ENCODE data around the gene SLX4IP.
"Not testable (repeated sequence)": the region's sequence is repeated elsewhere in the genome, so short reads cannot be mapped to it uniquely, and the experiment has no call there.

SLX4IP gene

GRCh38 chr20:10613426-10613825, 178.3 kb downstream of the SLX4IP start:
- not testable (repeated sequence) for DNase-seq

- DNase-seq: no peak
These were observed 178.8 kb downstream of the SLX4IP start for GRCh38 chr20:10613911-10614310.

- DNase-seq: no peak
These were observed 181.1 kb downstream of the SLX4IP start for GRCh38 chr20:10616212-10616611.

GRCh38 chr20:10617549-10618133, 182.5 kb downstream of the SLX4IP start:
- DNase-seq: not testable (repeated sequence)

GRCh38 chr20:10618611-10619245, 183.6 kb downstream of the SLX4IP start:
- no peak for DNase-seq

GRCh38 chr20:10619427-10619826, 184.3 kb downstream of the SLX4IP start:
- no peak for DNase-seq

GRCh38 chr20:10621149-10621548, 186.0 kb downstream of the SLX4IP start:
- DNase-seq: no peak

GRCh38 chr20:10622657-10623418, 187.7 kb downstream of the SLX4IP start:
- peak; percentile 86 for DNase-seq

- no peak for DNase-seq
These were observed 190.5 kb downstream of the SLX4IP start for GRCh38 chr20:10625641-10626040.

GRCh38 chr20:10626896-10627295, 191.8 kb downstream of the SLX4IP start:
- no peak for DNase-seq

- no peak for DNase-seq
These were observed 195.0 kb downstream of the SLX4IP start for GRCh38 chr20:10629946-10630650.

- DNase-seq: no peak
These were observed 196.0 kb downstream of the SLX4IP start for GRCh38 chr20:10631126-10631525.

- DNase-seq: no peak
These were observed 197.8 kb downstream of the SLX4IP start for GRCh38 chr20:10632721-10633509.

- DNase-seq: no peak
These were observed 198.6 kb downstream of the SLX4IP start for GRCh38 chr20:10633718-10634117.

GRCh38 chr20:10634211-10634610, 199.1 kb downstream of the SLX4IP start:
- no peak for DNase-seq

GRCh38 chr20:10634683-10635411, 199.7 kb downstream of the SLX4IP start:
- no peak for DNase-seq

- no peak for DNase-seq
These were observed 200.5 kb downstream of the SLX4IP start for GRCh38 chr20:10635476-10636208.

- no peak for DNase-seq
These were observed 201.3 kb downstream of the SLX4IP start for GRCh38 chr20:10636326-10636818.

- no peak for DNase-seq
These were observed 202.0 kb downstream of the SLX4IP start for GRCh38 chr20:10637031-10637559.

- no peak for DNase-seq
These were observed 202.5 kb downstream of the SLX4IP start for GRCh38 chr20:10637563-10637962.

Measured in femur (tissue), 1 donor.